ENCODE data around the gene CEP85L.

DNA sequence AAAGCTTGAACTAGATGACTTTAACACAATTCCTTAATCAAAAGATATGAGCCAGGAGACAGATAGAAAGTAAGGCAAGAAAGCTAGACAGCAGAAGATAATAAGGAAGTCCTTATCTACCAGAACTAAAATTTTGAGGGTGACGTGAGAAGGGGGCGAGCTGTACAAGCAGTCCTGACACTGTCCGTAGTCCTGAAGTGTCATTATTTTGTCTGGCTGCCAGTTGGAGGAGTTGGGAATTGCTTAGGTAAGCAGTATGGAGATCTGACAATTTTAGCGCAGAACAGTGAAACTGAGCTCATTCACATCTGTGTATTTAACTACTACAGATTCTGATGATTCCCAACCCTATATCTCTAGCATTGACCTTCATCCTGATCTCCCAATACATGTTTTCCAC is 25.8 kb upstream of the CEP85L start:
- TF ChIP-seq, protein P1, sequence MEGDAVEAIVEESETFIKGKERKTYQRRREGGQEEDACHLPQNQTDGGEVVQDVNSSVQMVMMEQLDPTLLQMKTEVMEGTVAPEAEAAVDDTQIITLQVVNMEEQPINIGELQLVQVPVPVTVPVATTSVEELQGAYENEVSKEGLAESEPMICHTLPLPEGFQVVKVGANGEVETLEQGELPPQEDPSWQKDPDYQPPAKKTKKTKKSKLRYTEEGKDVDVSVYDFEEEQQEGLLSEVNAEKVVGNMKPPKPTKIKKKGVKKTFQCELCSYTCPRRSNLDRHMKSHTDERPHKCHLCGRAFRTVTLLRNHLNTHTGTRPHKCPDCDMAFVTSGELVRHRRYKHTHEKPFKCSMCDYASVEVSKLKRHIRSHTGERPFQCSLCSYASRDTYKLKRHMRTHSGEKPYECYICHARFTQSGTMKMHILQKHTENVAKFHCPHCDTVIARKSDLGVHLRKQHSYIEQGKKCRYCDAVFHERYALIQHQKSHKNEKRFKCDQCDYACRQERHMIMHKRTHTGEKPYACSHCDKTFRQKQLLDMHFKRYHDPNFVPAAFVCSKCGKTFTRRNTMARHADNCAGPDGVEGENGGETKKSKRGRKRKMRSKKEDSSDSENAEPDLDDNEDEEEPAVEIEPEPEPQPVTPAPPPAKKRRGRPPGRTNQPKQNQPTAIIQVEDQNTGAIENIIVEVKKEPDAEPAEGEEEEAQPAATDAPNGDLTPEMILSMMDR (IDR thresholded peaks at IDR 0.05; ENCODE audit: insufficient read depth, low read depth, low read length), result no peak
- TF ChIP-seq EZH2 (IDR thresholded peaks at IDR 0.05; ENCODE audit: insufficient read depth, low read length), result no peak
